GM06990 (cell line): ENCODE measurements around the gene LRRC46.

Experiments used
- DNase-seq: peaks from one replicate; pipeline ENCODE4 v3.0.0-alpha.2; 2011; ENCODE audit not compliant: insufficient read length; ENCODE audit errors: extremely low read depth
- H3K27me3 ChIP-seq: replicated peaks from 2 replicates; pipeline ENCODE4 v1.6.0; 2011; ENCODE audit warnings: low read length; ENCODE audit not compliant: control insufficient read depth, insufficient read depth
- H3K36me3 ChIP-seq: 2 replicates; pipeline ENCODE4 v1.5.1; 2011; ENCODE audit warnings: low read length; ENCODE audit not compliant: control insufficient read depth, insufficient read depth
- H3K4me3 ChIP-seq: replicated peaks from 2 replicates; pipeline ENCODE4 v1.5.1; 2011; ENCODE audit warnings: low read depth, mild to moderate bottlenecking, control low read depth, low read length
- CTCF ChIP-seq: IDR thresholded peaks from 2 replicates; pipeline ENCODE4 v1.5.1; 2011; ENCODE audit warnings: low read length, control low read depth, mild to moderate bottlenecking, inconsistent platforms; ENCODE audit not compliant: insufficient read depth, poor library complexity, severe bottlenecking

Gene LRRC46

GRCh38 chr17:47839071-47839470 lies 7.6 kb downstream of the LRRC46 start:
- TF ChIP-seq CTCF = no peak
- no peaks in the 10 kb centered on the region for H3K27me3 ChIP-seq
- peaks cover 4% of the 10 kb centered on the region for H3K36me3 ChIP-seq
- H3K4me3 ChIP-seq = no peak overlapping the region
- DNase-seq = no peak

GRCh38 chr17:47840001-47840741 lies 8.7 kb downstream of the LRRC46 start:
- no peaks in the 10 kb centered on the region for H3K27me3 ChIP-seq
- no peak for TF ChIP-seq CTCF
- peaks cover 4% of the 10 kb centered on the region for H3K36me3 ChIP-seq
- no peak for DNase-seq
- H3K4me3 ChIP-seq = peak overlapping the region; percentile 90

GRCh38 chr17:47840742-47841487 lies 9.4 kb downstream of the LRRC46 start, which contains the start of gene SCRN2:
Gene SCRN2, minus strand, starts transcription at chr17:47841273. Its CDS starts 430 bp downstream, at chr17:47840843.
- peak; percentile 94 for DNase-seq
- peak; percentile 97 for TF ChIP-seq CTCF
- Histone ChIP-seq H3K36me3 (peaks cover 4% of the 10 kb centered on the region), H3K4me3 (peak within 1 kb of the TSS; percentile 90), H3K27me3 (no peaks in the 10 kb centered on the region)

GRCh38 chr17:47841488-47842291 lies 10.2 kb downstream of the LRRC46 start:
- DNase-seq = no peak
- Histone ChIP-seq H3K4me3 (no peak overlapping the region), H3K27me3 (no peaks in the 10 kb centered on the region), H3K36me3 (no peaks in the 10 kb centered on the region; the same call in 1 of the 2 replicates)
- TF ChIP-seq CTCF = no peak

- TF ChIP-seq CTCF = no peak
- no peaks in the 10 kb centered on the region; the same call in 1 of the 2 replicates for H3K36me3 ChIP-seq
- no peaks in the 10 kb centered on the region; the same call in 1 of the 2 replicates for H3K27me3 ChIP-seq
- no peak overlapping the region for H3K4me3 ChIP-seq
- no peak for DNase-seq
These were observed 11.9 kb downstream of the LRRC46 start for GRCh38 chr17:47843391-47843730.
